Activated T-cell treated with anti-CD3 and anti-CD28 coated beads for 1 hour (primary cell): ENCODE results near the gene LPIN1.
"Not testable (repeated sequence)": the region's sequence is repeated elsewhere in the genome, so short reads cannot be mapped to it uniquely, and the experiment has no call there.

Experiments used
- DNase-seq: peaks from one replicate; pipeline ENCODE4 v3.0.0-alpha.2; 2020; ENCODE audit warnings: low read depth

LPIN1 gene

DNA sequence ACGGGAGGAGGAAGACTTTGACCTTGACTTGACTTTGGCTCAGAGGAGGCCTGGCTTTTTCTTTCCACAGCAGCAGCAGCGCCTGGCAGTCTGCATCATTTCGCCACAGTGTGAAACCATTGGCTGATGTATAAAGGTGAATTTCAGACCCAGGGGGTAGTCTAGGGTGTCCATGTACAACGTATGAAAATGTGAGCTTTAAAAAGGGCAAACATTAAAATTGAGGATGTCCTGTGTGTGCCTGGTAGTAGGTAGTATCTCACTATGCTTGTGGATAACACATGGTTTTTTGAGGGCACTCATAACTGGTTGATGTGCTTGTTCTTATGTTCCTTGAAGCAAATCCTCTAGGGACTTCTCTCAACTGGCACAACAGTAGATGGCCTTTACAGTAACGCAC, 86.1 kb downstream of the LPIN1 start:
- DNase-seq, result no peak

DNA sequence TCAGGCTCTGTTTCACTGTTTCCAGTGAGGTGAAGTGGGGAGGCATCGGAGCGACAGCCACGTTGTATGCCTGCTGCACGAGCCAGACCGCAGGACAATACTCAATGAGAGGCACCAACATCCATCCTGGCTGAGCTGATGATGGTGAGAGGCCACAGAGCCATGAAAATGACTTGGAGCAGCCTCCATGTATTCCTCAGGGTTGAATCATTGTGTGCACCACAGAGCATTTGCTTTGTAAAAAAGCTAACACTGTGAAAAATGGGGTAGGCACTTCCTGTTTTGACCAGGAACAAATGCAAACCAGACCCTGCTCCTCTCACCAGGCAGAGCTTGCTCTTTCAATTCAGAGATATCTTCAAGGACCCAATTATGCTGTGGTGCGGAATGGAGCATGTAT, 87.2 kb downstream of the LPIN1 start:
- DNase-seq, result no peak

DNA sequence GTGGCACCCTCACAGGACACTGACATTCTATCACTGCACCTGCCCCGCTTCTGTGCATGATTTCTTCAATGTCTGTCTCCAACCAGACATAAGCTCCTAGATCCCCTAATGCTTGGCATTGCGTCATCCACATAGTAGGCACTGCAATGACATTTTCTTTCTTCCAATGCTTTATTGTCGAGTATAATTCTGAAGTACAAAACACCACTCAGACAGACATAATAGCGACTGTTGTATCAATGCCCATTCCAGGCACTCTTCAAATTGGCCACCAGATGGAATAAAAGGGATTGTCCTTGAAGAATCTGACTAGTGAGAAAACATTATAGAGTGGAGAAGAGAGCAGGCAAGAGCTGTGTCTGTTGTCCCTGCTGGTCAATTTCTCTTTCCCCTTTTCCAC, 89.0 kb downstream of the LPIN1 start:
- DNase-seq, result no peak

DNA sequence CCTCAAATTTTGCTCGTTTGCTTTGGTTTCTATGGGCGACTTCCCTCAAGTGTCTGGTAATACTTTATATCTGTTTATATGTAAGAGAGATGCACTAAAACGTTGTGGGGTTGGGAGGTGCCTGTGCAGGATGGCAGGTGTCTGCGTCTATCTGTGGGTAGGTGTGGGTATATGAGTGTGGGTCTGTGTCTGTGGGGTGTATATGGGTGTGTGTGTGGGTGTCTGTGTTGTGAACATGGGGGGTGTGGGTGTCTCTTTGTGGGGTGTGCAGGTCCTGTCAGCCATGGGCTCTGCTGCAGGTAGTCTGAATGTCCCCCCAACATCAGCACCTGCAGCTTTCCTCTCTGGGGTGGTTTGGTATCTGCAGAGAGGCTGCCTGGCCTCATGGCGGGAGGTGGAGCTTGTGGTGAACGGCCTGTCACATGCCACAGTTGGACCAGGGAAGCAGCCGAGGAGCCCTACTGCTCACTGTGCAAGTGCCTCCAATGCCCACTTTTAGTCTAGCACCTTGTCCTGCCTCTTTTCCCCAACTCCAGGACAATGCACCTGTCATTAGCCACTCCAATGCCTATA, 90.3 kb downstream of the LPIN1 start:
- DNase-seq, result no peak

DNA sequence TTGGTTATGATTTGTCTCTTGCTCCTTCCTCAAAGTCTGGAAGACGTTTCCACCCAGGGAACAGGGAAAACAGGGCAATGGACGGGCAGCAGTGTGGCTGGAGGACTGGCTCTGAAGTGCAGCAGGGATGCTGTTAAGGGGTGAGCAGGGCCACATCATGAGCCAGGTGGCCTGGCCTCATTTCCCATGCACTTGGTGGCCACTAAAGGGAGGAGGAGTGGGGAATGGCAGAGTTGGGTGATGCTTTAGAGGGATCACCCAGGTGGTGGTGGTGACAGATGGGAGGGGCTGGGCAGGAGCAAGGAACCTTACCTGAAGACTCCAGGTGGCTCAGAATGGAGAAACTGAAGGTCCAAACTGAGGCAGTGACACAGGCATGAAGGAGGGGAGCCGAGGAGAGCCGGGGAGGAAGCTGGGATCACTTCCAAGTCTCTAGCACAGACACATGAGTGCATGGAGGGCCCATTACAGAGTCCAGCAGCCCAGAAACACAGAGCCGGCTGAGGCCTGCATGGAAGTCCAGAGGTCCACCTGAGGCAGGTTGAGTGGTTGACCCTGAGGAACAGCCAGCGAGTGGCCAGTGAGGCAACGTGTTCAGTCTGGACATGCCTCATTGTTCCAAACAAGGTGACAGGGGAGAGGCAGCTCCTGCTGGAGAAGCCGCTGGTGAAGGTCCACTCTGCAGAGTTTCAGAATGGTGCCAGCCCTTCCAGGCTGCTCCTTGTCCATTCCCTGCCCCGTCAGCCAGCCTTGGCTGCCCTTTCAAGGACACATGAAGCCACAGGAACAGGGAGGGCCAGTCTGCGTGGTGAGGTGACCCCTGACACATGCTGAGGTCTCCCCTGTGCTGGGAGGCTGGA, 91.7 kb downstream of the LPIN1 start:
- DNase-seq, result no peak

DNA sequence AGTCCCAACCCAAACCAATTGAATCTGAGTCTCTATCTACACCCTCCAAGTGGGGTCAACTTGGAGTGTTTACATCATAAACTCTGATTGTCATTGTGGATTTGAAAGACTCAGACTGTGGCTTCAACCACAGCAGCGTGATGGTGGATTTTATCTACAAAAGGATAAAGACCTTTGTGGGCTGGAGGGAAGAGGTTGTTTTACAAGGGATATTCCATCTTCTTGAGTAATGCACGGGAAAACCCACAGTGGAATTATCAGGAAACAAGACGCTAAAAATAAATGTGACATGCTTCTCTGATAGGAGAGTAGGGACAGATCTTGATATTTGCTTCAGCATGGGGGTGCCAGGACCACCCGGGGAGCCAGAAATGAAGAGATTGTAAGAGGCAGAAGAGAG, 93.5 kb downstream of the LPIN1 start:
- DNase-seq, result no peak

DNA sequence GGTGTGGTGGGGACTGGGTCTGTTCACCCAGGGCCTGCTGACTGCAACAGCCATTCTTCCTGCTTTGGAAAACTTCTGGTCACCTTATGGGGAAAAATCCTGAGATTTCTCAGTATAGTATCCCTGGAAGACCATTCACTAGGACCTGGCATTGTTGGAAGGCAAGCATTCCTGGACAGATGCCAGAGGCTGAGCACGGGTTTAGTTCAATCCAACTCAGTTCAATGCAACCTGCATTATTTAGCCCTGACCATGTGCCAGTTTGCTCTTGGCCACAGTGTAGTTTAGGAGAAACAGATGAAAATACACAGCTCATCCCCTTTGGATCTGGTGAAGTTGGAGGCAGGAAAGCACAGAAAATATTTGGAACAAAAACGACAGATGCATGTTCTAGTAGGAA, 95.9 kb downstream of the LPIN1 start:
- DNase-seq, result no peak

DNA sequence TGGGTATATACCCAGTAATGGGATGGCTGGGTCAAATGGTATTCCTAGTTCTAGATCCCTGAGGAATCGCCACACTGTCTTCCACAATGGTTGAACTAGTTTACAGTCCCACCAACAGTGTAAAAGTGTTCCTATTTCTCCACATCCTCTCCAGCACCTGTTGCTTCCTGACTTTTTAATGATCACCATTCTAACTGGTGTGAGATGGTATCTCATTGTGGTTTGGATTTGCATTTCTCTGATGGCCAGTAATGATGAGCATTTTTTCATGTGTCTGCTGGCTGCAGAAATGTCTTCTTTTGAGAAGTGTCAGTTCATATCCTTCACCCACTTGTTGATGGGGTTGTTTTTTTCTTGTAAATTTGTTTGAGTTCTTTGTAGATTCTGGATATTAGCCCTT, 98.4 kb downstream of the LPIN1 start:
- not testable (repeated sequence) for DNase-seq

DNA sequence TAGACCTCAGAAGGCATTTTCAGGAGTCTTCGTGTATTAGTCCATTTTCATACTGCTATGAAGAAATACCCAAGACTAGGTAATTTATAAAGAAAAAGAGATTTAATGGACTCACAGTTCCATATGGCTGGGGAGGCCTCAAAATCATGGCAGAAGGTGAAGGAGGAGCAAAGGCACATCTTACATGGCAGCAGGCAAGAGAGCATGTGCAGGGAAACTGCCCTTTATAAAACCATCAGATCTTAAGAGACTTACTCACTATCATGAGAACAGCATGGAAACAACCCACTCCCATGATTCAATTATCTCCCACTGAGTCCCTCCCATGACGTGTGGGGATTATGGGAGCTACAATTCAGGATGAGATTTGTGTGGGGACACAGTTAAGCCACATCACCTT, 101.5 kb downstream of the LPIN1 start:
- DNase-seq, result not testable (repeated sequence)

DNA sequence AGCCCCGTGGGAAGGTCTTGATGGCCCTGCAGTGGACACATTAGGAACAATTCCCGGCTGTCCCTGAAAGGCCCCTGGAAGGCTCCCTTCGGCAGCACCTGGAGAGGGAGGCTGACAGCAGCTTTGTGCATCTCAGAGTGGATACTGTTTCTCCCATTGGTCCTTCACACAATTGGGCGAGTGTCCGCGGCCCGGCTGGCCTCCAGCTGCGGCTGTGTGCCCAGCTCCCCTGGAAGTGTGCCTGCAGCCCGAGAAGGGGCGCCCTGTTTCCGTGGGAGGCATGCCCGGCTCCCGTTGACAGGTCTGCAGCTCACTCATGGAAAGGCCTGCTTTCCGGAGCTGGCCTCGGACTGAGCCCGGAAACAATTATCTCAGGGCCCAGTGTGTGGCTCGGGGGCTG, 103.7 kb downstream of the LPIN1 start:
- no peak for DNase-seq

DNA sequence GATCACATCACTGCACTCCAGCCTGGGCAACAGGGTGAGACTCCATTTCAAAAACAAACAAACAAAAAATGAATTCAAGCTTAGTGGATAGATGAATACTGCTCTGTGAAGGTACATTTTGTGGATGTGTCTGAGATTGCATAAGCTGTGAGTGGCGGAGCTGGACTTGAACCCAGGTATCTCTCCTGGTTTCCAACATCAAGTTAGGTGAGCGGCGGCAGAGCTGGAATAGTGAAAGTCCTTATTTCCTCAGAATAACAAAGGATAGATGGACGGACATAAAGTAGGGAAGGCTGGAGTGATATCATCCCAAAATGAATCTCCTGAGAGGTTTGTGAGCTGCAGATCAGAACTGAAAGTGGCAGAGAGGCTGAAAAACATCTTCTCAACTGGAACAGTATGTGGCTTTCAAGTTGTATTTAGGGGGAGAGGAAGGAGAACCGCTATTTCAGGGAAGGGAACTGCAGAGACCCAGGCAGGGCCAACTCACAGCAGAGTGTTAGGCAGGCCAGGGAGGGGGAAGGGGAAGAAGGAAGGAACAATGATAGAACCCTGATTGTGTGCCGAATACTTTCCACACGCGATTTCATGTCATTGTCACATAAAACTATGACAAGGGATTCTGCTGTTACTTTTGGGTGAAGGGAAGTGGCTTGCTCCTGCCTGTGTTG, 106.2 kb downstream of the LPIN1 start:
- DNase-seq, result no peak

DNA sequence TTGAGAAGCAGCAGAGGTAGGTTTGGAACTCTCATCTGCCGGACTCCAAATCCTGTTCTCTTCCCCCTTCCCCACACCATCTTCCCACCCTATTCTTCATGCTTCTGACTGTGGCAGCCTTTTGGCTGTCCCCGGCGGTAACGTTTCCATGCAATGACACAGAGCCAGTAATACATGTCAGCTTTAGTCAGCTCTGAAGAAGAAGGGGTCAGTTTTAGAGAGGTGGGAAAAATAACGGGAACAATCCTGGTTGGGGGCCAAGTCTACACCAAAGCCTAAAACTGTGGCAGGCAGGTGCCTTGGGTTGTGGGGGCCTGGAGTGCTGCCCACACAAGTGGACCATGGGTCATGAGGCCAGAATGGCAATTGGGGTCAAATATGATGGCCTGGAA, 106.8 kb downstream of the LPIN1 start:
- no peak for DNase-seq

DNA sequence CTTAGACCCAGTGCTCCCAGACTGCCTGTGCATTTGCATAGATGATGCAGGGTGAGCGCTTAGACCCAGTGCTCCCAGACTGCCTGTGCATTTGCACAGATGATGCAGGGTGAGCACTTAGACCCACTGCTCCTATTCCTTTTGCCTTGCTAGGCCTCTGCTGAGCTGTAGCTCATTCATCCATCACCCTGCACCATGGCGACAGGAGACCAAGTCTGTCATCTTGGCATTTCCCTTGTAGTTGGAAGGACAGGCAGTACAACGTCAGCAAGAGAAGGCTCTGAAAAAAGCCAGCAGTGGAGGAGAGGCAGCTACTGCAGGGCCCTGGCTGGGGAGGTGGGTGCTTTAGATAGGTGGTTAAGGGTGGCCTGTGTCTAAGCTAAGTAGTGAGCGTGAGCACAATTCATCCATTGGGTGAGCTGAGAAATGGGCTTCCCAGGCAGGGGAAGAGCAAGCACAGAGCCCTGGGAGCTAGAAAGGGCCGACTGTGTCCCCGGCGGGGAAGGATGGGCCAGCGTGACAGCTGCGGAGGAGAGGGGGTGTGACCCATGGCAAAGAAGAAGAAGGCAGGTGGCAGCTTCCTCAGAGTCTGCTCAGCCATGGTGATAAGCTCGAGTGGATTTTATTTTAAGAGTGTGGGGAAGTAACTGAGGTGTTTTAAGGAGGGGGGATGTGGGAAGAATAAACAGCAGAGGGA, 108.8 kb downstream of the LPIN1 start:
- no peak for DNase-seq

DNA sequence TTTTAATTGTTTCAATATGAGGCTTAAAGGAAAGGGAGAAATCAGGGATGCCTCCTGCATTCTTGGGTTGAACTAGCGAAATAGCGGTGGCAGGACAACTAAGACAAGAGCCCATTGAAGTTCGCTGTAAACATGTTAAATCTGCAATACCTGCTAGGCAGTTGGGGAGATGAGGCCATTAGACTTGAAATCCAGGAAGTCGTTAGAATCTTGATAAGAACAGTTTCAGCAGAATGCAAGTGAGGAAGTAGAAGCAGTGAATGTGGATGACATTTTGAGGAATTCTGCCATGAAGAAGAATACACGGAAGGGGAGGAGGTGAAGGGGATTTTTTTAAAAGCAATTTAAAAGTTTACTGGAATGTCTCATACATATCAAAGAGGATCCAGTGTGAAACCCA, 109.7 kb downstream of the LPIN1 start:
- no peak for DNase-seq

DNA sequence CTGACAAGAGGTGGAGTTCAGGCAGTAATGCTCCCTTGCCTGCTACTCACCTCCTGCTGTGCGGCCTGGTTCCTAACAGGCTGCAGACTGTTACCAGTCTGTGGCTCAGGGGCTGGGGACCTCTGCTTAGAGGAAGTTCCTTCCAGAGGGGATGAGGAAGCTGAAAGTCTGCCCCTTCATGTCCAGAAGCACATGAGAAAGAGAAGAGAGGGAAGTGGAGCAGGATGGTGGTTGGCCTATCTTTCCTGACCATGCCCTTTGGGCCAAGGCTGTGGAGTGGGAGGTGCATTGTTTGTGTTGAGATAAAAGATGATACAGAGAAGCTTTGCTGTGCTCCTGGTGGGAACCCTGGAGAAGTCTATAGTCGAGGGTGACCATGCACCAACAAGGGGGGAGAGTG, 112.5 kb downstream of the LPIN1 start:
- no peak for DNase-seq

DNA sequence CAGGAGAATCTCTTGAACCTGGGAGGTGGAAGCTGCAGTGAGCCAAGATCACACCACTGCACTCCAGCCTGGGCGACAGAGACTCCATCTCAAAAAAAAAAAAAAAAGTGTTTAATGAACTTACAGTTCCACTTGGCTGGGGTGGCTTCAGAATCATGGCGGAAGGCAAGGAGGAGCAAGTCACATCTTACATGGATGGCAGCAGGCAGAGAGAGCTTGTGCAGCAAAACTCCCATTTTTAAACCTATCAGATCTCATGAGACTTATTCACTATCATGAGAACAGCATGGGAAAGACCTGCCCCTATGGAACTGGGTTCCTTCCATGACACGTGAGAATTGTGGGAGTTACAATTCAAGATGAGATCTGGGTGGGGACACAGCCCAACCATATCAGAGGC, 113.5 kb downstream of the LPIN1 start:
- DNase-seq, result not testable (repeated sequence)

DNA sequence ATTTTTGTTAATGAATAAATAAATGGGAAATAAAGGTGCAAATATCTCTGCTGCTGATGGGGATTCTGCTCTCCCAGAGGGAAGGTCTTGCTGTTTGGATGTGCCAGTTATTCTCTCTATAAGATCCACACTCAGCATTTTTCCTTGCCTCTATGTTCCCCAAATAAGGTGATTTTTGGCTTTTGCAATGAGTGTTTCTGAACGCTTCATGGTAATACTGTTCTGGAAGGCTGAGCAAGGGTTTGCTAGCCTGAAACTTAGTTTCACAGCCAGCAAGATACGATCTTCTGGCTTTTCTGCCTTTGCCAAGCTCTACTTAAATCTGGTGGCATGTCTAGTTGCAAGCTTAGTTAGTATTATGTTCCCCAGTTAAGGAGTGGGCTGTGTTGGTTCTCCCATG, 114.6 kb downstream of the LPIN1 start:
- no peak for DNase-seq

DNA sequence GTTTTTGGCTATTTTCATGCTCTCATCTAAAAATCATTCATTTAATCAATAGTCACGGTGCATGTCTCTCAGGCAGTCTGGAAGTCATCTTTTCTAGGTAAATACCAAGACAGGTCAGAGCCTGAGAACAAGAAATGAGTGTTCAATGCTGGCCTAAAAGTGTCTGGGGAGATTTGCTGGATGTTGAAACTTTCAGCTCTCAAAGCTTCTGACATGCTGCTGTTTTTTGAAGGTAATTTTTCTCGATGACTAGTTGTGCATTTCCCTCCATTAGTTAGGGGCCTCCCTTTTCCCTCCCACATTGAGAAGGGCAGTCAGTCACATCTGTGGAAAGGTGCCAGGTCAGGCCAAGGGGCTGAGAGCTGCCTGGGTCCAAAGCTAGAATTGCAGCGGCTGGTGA, 115.6 kb downstream of the LPIN1 start:
- DNase-seq, result no peak

DNA sequence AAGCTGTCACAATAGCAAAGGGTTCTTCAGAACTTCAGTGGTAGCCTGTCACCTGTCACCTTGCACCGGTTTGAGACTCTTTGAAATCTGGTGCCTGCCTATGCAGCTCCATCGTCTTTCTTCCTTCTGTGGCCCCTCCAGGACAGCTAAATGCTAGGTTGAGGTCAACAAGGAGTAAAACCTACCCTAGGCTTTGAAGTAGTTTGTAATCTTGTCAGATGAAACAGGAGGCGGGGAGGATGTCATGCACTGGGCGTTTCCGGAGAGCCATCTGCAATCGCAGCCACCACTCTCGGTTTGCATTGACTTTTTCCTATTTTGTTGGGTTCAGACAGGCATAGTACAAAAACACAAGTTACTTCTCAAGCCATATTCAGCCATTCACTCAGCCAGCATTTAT, 116.7 kb downstream of the LPIN1 start:
- no peak for DNase-seq

DNA sequence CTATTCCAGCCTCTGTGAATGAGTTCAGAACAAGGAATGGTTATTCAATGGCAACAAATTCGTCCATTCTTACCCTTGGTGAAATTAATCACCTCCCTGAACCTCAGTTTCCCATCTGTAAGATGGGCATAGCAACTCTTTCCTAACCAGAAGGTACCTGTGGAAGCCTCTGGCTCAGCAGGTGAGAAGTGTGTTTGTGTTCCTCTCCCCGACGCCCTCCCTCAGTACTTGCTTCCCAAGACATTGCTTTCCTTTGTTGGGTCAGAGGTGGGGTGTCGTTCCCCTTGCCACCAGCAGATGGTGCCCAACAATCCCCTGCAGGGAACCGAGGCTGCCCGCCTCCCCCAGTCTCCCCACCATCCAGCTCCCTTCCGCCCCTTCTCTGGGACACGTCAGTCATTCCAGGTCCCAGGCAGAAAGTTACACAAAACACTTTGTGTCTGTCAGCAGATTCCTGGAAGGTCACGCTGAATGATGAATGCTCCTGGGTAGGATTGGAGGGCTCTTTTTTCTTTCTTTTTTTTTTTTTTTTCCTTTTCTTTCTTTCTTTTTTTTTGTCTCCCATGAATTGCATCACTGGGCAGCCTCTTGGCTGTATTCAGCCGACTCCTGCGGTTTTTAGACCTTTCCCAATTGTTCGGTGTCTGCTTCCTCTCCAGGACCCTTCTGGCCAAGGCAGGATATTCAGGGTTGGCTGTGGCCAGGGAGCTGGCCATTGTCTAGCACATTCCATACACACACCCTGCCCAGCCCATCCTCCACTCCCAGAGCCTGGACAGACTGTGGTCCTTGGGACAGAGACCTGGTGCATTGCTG, 117.3 kb downstream of the LPIN1 start:
- DNase-seq, result peak; percentile 52

DNA sequence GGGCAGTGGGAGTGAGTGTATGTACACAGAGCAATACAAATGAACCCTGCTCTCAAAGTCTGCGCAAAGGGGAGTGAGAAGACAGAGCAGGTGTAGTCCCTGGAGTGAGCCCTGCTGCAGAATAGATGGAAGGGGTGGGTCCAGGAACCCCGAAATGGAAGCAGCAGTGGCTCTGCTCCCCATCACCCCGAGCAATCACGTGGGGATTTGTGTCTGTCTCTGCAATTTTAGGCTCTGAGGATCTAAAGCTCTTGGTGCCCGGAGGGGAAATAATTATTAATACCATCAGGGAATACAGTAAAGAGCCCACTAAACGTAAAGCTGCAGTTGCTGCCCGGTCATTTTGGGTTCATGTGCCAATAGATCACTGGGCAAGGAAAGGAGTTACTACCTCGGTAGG, 118.3 kb downstream of the LPIN1 start:
- no peak for DNase-seq

DNA sequence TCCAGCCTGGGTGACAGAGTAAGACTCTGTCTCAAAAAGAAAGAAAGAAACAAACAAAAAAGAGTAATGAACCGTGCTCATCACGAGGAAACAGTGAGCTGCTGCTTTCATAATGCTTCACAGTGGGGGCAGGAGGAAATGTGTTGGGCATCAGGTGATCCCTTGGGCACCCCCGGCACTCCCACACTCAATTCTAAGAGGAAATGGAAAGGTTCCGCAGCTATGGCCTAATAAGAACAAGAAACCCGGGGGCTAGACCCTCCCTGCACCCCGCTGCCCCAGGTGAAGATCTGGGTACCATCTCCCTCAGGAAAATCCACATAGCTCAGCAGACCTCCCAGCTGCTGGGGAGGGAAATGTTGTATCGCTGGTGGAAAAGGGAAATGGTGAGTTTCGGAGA, 118.9 kb downstream of the LPIN1 start:
- no peak for DNase-seq
